Upper lobe of right lung (tissue), 1 donor: Measurements from ENCODE around the gene RAB11FIP2. TPM values are rescaled to one million over a fixed set of nuclear protein-coding genes. Genes with fewer than 3 reads are reported as not detected.
"Not testable (repeated sequence)": the region's sequence is repeated elsewhere in the genome, so short reads cannot be mapped to it uniquely, and the experiment has no call there.

Source experiments
- ATAC-seq: fragments of 200-7000 bp; cut with Tn5 transposase; one replicate; pipeline ENCODE4 v1.9.1; 2020; ENCODE audit warnings: mild to moderate bottlenecking, moderate library complexity
- DNase-seq: peaks from one replicate; pipeline ENCODE4 v3.0.0-alpha.2; 2020
- H3K27ac ChIP-seq: fragments of 200-600 bp; one replicate; pipeline ENCODE4 v1.8.0; 2022
- H3K27me3 ChIP-seq: fragments of 200-600 bp; one replicate; pipeline ENCODE4 v1.8.0; 2022; ENCODE audit warnings: mild to moderate bottlenecking
- H3K36me3 ChIP-seq: fragments of 200-600 bp; one replicate; pipeline ENCODE4 v1.8.0; 2022
- H3K4me1 ChIP-seq: fragments of 200-600 bp; one replicate; pipeline ENCODE4 v1.8.0; 2022
- H3K4me3 ChIP-seq: fragments of 200-600 bp; one replicate; pipeline ENCODE4 v1.8.0; 2022; ENCODE audit warnings: mild to moderate bottlenecking
- H3K9me3 ChIP-seq: fragments of 200-600 bp; one replicate; pipeline ENCODE4 v1.8.0; 2022
- intact Hi-C: fragments of 100-400 bp; cut with DNase I; formaldehyde crosslinking; loops from one replicate; pipeline ENCODE4 v1.11.0; 2022
- total RNA-seq: library from RNA; stranded (reverse); fragmentation: NEBNext Ultra II Directional; extraction: Animal tissue kit (Norgen Biotek cat#: 25700); gene quantifications from one replicate; pipeline ENCODE4 v1.2.1, GENCODE V29; 2021
- TF ChIP-seq, protein P1 (sequence below): fragments of 200-600 bp; IDR thresholded peaks from one replicate; pipeline ENCODE4 v1.8.0; 2022; ENCODE audit warnings: antibody characterized with exemption
- donor health status: DM: no; HTN: yes; CAD: no; lungs with severe emphysema.

Gene RAB11FIP2
- total RNA-seq, 1 donor from 2014 or later = 27.6 TPM

DNA sequence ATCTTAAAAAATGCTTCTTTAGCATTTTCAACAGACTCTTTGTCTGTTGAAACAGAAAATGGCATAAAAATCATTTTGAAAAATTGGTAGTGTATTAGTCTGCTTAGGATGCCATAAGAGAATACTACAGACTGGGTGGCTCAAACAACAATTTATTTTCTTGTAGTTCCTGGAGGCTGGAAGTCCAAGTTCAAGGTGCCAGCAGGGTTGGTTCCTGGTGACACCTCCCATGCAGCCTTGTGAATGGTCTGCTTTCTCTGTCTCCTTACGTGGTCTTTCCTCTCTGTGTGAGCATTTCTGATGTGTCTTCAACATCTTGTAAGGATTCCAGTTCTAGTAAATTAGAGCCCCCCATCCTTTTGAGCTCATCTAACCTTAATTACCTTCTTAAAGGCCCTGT is 26.1 kb upstream of the RAB11FIP2 start:
- intact Hi-C loops = no loop called here

DNA sequence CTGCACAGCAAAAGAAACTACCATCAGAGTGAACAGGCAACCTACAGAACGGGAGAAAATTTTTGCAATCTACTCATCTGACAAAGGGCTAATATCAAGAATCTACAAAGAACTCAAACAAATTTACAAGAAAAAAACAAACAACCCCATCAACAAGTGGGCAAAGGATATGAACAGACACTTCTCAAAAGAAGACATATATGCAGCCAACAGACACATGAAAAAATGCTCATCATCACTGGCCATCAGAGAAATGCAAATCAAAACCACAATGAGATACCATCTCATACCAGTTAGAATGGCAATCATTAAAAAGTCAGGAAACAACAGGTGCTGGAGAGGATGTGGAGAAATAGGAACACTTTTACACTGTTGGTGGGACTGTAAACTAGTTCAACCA is 20.6 kb upstream of the RAB11FIP2 start:
- DNase-seq, H3K36me3 ChIP-seq, H3K27me3 ChIP-seq, H3K4me1 ChIP-seq, H3K4me3 ChIP-seq, H3K9me3 ChIP-seq, H3K27ac ChIP-seq, intact Hi-C loops, ATAC-seq: not testable (repeated sequence)

More for the DNA sequence above, 26.1 kb upstream of the RAB11FIP2 start:
- H3K4me1 ChIP-seq = no peaks in the 10 kb centered on the region
- no peaks in the 10 kb centered on the region for H3K36me3 ChIP-seq
- no peak for ATAC-seq
- no peak overlapping the region for H3K27ac ChIP-seq
- H3K4me3 ChIP-seq = no peak overlapping the region
- DNase-seq = no peak
- H3K9me3 ChIP-seq = no peaks in the 10 kb centered on the region
- no peaks in the 10 kb centered on the region for H3K27me3 ChIP-seq
- TF ChIP-seq, protein P1, sequence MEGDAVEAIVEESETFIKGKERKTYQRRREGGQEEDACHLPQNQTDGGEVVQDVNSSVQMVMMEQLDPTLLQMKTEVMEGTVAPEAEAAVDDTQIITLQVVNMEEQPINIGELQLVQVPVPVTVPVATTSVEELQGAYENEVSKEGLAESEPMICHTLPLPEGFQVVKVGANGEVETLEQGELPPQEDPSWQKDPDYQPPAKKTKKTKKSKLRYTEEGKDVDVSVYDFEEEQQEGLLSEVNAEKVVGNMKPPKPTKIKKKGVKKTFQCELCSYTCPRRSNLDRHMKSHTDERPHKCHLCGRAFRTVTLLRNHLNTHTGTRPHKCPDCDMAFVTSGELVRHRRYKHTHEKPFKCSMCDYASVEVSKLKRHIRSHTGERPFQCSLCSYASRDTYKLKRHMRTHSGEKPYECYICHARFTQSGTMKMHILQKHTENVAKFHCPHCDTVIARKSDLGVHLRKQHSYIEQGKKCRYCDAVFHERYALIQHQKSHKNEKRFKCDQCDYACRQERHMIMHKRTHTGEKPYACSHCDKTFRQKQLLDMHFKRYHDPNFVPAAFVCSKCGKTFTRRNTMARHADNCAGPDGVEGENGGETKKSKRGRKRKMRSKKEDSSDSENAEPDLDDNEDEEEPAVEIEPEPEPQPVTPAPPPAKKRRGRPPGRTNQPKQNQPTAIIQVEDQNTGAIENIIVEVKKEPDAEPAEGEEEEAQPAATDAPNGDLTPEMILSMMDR = no peak

DNA sequence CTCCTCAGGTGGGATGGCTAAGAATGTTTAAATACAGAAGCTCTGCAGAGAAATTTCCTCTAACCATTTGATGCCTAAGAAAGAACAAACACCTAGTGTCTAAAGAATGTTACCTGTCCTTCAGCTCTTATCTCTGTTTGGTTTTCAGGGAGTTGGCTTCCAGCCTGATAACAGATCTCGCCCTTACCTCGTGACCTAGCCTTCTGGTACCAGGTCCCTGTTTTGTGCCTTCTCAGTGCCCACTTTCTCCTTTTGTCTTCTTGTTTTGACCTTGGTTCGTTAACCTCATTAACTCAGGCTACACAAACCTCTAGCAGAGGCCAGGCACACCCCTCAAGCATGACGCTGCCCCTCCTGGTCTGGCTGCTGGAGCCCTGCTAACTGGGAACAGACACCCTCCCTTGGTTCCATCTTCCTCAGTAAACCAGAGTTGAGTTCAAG is 16.1 kb upstream of the RAB11FIP2 start:
- TF ChIP-seq, protein P1 = no peak
- ATAC-seq (peak; percentile 89), DNase-seq (no peak)
- Histone ChIP-seq H3K9me3 (no peaks in the 10 kb centered on the region), H3K4me1 (no peaks in the 10 kb centered on the region), H3K27ac (no peak overlapping the region), H3K27me3 (no peaks in the 10 kb centered on the region), H3K36me3 (no peaks in the 10 kb centered on the region), H3K4me3 (no peak overlapping the region)
- intact Hi-C loops = no loop called here

DNA sequence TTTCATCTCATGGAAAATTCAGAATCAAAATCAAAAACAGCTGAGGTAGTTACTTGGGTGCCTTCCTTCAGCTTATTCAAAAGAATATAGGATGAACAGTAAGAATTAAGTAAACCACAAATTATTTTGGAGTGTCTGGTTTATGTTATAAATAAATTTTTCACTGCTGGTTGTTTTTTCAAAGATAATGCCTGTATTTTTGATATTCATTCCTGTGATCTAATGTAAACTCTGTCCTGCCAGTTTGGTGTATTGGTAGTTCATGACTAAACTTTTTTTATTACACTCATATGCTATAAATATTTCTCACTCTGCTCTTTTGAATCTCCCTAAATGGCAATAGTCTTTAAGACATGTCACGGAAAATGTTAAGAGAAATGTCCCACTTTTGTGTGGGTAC is 11.6 kb upstream of the RAB11FIP2 start:
- intact Hi-C loops = no loop called here
- Histone ChIP-seq H3K9me3 (no peaks in the 10 kb centered on the region), H3K27me3 (no peaks in the 10 kb centered on the region), H3K4me1 (no peaks in the 10 kb centered on the region), H3K4me3 (no peak overlapping the region), H3K36me3 (no peaks in the 10 kb centered on the region), H3K27ac (no peak overlapping the region)
- no peak for ATAC-seq
- TF ChIP-seq, protein P1 = no peak
- no peak for DNase-seq

DNA sequence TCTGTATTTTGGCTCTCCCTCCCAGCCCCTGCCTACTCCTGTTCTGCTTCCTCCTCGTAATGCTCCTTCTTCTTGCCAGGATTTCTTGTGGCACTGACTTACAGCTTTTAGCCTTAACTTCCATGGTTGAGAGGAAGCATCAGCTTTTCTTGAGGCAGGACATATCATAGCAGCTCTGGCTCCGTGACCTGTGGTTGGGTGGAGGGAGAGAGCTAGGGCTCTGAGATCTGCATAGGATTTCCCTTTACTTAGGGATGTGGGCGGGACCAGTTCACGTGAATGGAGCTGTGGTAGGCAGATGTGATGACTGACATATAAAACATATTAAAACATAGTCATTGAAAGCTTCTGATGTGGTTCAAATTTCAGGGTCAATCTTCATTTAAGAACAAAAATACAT is 10.6 kb upstream of the RAB11FIP2 start:
- DNase-seq (no peak), ATAC-seq (no peak)
- intact Hi-C loops = no loop called here
- Histone ChIP-seq H3K36me3 (no peaks in the 10 kb centered on the region), H3K27me3 (no peaks in the 10 kb centered on the region), H3K9me3 (no peaks in the 10 kb centered on the region), H3K4me1 (no peaks in the 10 kb centered on the region), H3K4me3 (no peak overlapping the region), H3K27ac (no peak overlapping the region)
- TF ChIP-seq, protein P1 = no peak

DNA sequence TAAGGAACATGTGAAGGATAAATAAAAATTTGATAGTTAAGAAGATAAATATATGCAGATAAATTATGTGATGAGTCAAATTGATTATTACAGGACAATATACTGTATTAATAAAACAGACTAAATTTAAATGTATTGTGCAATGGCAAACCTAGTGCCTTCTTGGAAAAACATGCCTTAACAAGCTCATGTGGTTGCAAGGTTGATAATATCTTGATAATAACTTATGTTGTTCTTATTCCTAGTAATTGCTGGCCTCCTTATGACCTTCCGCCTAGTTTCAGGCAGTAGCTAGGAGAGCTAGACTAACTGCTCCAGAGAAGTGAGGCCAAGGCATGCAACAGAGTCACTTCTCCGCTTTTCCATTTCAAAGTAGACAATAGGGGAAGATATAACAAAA is 7.6 kb upstream of the RAB11FIP2 start:
- no peak for DNase-seq
- intact Hi-C loops = no loop called here
- H3K27ac ChIP-seq = no peak overlapping the region
- ATAC-seq = no peak
- no peak overlapping the region for H3K4me3 ChIP-seq
- TF ChIP-seq, protein P1 = no peak
- H3K27me3 ChIP-seq = no peaks in the 10 kb centered on the region
- H3K4me1 ChIP-seq = no peaks in the 10 kb centered on the region
- H3K36me3 ChIP-seq = no peaks in the 10 kb centered on the region
- no peaks in the 10 kb centered on the region for H3K9me3 ChIP-seq
